Right atrium auricular region (tissue), 2 donors: ENCODE data around the gene ATP6V0C. TPM values are rescaled to one million over a fixed set of nuclear protein-coding genes. Genes with fewer than 3 reads are reported as not detected.

Experiments
- DNase-seq: peaks from one replicate; pipeline ENCODE4 v3.0.0-alpha.2; 2019; ENCODE audit warnings: low spot score
- H3K27ac ChIP-seq, 2 donors: fragments of 200-600 bp; sonication (generic); 1 replicate in 1 of 2; 2 replicates in 1 of 2; pipeline ENCODE4 v1.5.1; 2016 to 2019
- H3K27me3 ChIP-seq, 2 donors: fragments of 200-600 bp; sonication (generic); one replicate each; pipeline versions ENCODE4 v1.5.1 to v1.6.0; 2017 to 2019
- H3K36me3 ChIP-seq: fragments of 200-600 bp; sonication (generic); one replicate; pipeline ENCODE4 v1.5.1; 2016
- H3K4me1 ChIP-seq, 2 donors: fragments of 200-600 bp; sonication (generic); one replicate each; pipeline versions ENCODE4 v1.5.1 to v1.6.0; 2017 to 2019
- H3K4me3 ChIP-seq, 2 donors: fragments of 200-600 bp; sonication (generic); 1 replicate in 1 of 2; 2 replicates in 1 of 2; pipeline ENCODE4 v1.5.1; 2017 to 2019; ENCODE audit warnings: mild to moderate bottlenecking in 1 of 2, moderate library complexity in 1 of 2
- H3K9me3 ChIP-seq, 2 donors: fragments of 200-600 bp; sonication (generic); one replicate each; pipeline ENCODE4 v1.5.1; 2019
- total RNA-seq, 2 donors: library from RNA; depleted of rRNA; stranded (reverse); fragments of >200 nt; gene quantifications; one replicate each; pipeline ENCODE4 v1.1.0, GENCODE V29; 2016
- TF ChIP-seq, protein P1 (sequence below), 2 donors: fragments of 200-600 bp; sonication (generic); IDR thresholded peaks; one replicate each; pipeline ENCODE4 v1.5.1; 2019; ENCODE audit warnings: antibody characterized with exemption in 2 of 2

Gene ATP6V0C
- total RNA-seq, 2 donors from 2014 or later = 63.7 to 107 TPM

DNA sequence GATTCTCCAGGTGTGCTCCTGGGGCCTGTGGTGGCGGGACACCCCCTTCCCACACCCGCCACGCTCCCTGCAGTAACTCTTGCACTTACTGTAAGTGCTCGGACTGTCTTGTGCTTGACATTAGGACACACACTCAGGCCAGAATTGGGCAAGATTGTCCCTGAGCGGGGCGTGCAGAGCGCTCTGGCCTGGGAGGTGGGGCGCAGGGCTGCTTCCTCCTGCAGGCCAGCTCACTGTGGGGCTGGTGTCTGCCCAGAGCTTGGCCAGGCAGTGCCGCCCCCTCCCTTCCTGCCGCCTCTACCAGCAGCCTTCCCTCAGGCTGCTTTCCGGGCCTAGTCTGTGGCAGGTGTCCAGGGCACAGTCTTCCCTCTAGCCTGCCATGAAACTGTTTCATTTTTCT, 6.1 kb upstream of the ATP6V0C start:
- Histone ChIP-seq H3K27ac (no peak overlapping the region), H3K4me3 (no peak overlapping the region), H3K9me3 (no peaks in the 10 kb centered on the region), H3K36me3 (no peaks in the 10 kb centered on the region), H3K27me3 (no peaks in the 10 kb centered on the region), H3K4me1 (peaks cover 0 to 28% of the 10 kb centered on the region in 2 donors)
- DNase-seq = no peak
- TF ChIP-seq, protein P1, sequence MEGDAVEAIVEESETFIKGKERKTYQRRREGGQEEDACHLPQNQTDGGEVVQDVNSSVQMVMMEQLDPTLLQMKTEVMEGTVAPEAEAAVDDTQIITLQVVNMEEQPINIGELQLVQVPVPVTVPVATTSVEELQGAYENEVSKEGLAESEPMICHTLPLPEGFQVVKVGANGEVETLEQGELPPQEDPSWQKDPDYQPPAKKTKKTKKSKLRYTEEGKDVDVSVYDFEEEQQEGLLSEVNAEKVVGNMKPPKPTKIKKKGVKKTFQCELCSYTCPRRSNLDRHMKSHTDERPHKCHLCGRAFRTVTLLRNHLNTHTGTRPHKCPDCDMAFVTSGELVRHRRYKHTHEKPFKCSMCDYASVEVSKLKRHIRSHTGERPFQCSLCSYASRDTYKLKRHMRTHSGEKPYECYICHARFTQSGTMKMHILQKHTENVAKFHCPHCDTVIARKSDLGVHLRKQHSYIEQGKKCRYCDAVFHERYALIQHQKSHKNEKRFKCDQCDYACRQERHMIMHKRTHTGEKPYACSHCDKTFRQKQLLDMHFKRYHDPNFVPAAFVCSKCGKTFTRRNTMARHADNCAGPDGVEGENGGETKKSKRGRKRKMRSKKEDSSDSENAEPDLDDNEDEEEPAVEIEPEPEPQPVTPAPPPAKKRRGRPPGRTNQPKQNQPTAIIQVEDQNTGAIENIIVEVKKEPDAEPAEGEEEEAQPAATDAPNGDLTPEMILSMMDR (IDR thresholded peaks at IDR 0.05) = no peak

DNA sequence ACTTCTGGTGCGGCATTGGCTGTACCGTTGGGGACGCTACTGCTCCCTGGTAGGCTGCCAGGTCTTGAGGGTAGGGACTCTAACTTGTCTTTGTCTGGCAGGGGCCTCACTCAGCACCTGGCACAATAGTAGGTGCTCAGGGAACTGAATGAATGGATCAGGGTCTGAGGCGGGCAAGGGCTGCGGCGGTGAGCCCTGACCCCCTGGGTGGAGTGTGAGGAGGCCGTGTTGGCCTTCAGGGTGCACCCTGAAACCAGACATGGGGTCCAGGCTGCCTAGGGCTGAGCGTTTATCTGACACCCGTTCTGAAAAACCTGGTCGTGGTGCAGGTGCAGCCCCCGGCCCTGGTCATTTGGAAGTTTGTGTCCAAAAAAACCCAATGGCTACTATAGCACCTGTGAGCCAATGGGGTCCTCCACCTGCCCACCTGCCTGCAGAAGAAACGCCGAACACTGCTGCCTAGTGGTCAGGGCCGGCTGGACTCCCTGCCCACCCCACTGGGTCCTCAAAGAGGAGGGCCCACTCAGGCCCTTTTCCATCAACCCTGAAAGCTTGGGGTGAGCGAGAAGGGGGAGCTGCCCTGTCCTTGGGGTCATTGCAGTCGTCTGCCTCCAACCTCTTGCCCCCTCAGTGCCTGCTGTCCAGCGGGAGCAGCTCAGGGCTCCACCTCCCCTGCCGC, 4.9 kb upstream of the ATP6V0C start:
- H3K4me3 ChIP-seq = no peak overlapping the region
- H3K36me3 ChIP-seq = no peaks in the 10 kb centered on the region
- H3K4me1 ChIP-seq = peaks cover 0 to 31% of the 10 kb centered on the region in 2 donors
- H3K27ac ChIP-seq = no peak overlapping the region
- no peak for DNase-seq
- TF ChIP-seq, protein P1 (IDR thresholded peaks at IDR 0.05) = no peak
- no peaks in the 10 kb centered on the region for H3K27me3 ChIP-seq
- no peaks in the 10 kb centered on the region for H3K9me3 ChIP-seq

DNA sequence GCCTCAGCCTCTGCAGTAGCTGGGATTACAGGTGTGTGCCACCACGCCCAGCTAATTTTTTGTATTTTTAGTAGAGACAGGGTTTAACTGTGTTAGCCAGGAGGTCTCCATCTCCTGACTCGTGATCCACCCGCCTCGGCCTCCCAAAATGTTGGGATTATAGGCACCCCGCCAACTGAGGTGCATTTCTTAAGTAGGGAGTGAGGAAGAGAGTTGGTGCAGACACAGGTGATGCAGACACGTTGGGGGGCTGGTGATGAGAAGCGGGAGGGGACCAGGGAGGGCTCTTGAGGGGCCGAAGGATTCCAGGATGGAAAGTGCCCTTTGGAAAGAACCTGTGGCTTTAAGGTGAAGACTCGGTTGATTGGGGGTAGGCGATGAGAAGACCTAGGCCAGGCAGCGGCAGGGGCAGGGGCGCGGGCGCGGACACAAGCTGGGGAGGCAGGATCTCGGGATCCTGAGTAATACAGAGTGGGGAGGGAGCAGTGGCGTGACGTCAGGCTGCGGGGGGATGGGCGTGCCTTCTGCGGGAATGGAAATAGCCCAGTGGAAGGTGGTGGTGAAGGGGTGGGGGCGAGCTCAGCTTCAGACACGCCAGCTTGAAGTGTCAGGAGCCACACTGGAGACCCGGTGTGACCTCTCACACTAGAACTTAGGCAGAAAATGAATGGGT, 2.5 kb upstream of the ATP6V0C start:
- peaks cover 0 to 39% of the 10 kb centered on the region in 2 donors for H3K4me1 ChIP-seq
- no peaks in the 10 kb centered on the region for H3K27me3 ChIP-seq
- peak overlapping the region; percentile 98 to 99 for H3K27ac ChIP-seq
- H3K36me3 ChIP-seq = no peaks in the 10 kb centered on the region
- TF ChIP-seq, protein P1 (IDR thresholded peaks at IDR 0.05) = no peak
- no peak overlapping the region for H3K4me3 ChIP-seq
- DNase-seq = peak; percentile 92
- H3K9me3 ChIP-seq = no peaks in the 10 kb centered on the region

DNA sequence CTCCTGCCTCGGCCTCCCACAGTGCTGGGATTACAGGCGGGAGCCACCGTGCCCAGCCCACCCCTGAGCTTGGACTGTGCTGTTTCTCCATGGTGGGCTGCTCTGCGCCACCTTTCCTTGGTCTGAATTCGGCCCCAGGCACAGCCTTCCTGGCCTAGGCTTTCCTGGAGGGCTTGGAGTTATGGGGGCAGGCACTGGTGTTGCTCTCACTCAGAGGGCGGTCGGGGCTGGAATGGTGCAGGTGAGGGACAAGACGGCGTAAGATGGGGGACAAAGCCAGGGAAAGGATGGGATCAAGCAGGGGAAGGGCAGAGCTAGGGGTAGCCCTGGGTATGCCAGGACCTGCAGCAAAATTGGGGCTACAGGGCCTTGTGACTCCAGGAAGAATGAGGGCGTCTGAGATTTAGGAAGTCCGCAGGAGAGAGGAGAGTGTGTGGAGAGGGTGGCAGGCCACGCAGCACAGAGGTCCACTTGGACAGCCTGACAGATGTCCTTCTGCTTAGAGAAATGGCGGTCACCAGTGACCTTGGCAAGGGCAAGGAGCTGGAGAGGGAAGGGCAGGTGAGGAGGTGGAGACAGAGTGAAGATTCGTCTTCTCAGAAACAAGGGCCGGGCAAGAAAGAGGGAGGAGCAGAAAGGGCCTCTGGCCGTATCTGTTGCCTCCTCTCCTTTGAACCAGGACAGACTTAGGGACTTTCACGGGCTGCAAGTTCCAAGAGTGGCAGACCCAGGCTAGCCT, 1.6 kb upstream of the ATP6V0C start:
- TF ChIP-seq, protein P1 (IDR thresholded peaks at IDR 0.05) = no peak
- Histone ChIP-seq H3K9me3 (no peaks in the 10 kb centered on the region), H3K27ac (peak overlapping the region; percentile 98 to 99), H3K36me3 (no peaks in the 10 kb centered on the region), H3K4me1 (peaks cover 0 to 48% of the 10 kb centered on the region in 2 donors), H3K4me3 (no peak overlapping the region), H3K27me3 (no peaks in the 10 kb centered on the region)
- DNase-seq = no peak

DNA sequence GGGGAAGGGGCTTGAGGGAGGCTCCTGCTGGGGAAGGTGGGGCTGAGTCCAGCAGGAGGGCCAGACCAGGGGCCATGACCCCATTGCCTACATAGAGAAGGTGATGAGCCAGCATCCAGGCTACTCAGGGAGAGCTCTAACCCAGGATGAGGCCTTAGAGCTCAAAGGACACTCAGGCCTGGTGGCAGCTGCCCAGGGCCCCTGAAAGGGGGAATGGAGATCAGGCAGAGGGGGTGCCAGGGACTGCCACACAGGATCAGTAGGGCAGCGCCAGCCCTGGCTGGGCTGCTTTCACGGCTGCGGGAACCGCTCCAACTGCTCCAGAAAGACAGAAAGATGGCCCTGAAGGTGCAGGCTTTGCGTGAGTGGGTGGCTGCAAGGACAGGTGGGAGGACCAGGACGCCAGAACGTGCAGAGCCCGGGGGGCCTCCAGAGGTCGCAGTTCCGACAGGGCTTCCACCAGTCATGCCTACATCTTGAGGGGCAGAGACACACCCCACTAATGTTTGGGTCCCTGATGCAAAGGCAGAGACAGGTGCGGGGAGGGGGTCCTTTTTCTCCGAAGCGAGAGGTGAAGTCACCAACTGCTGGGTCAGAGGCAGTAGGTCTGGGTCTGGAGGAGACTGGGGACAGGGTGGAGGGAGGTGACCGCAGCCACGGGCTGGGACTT, 882 bp upstream of the ATP6V0C start:
- Histone ChIP-seq H3K27ac (peak overlapping the region; percentile 98 to 99), H3K4me3 (peak overlapping the region; percentile 91 to 98), H3K36me3 (no peaks in the 10 kb centered on the region), H3K27me3 (no peaks in the 10 kb centered on the region), H3K4me1 (peaks cover 0 to 55% of the 10 kb centered on the region in 2 donors), H3K9me3 (no peaks in the 10 kb centered on the region)
- TF ChIP-seq, protein P1 (IDR thresholded peaks at IDR 0.05) = no peak
- DNase-seq = no peak
